Panc1 (cell line): ENCODE data around the gene GTF2E1. TPM values are rescaled to one million over a fixed set of nuclear protein-coding genes. Genes with fewer than 3 reads are reported as not detected.

Source experiments
- ATAC-seq: fragments of 200-7000 bp; cut with Tn5 transposase; 2 replicates; pipeline ENCODE4 v1.9.1; 2020; ENCODE audit warnings: mild to moderate bottlenecking, moderate library complexity
- BruUV-seq: library from RNA; stranded (reverse); fragments of 400-500 nt; replicated peaks from 2 replicates; lab custom pipeline; 2021; lab: Mats Ljungman, UMichigan
- CTCF ChIA-PET: fragments of 300-600 bp; sonication (Branson Sonifier 250); formaldehyde crosslinking; loops from one replicate; lab custom pipeline; 2022; ENCODE audit warnings: antibody characterized with exemption; lab: Charles Lee
- POLR2A ChIA-PET: fragments of 300-600 bp; sonication (Branson Sonifier 250); formaldehyde crosslinking; loops from one replicate; lab custom pipeline; 2022; ENCODE audit warnings: antibody characterized with exemption; lab: Charles Lee
- DNase-seq: peaks from one replicate; pipeline ENCODE4 v3.0.0-alpha.2; 2010; ENCODE audit warnings: low read depth, low spot score
- H3K27ac ChIP-seq: 2 replicates; pipeline ENCODE4 v1.5.1; 2011; ENCODE audit warnings: mild to moderate bottlenecking, low read length, inconsistent platforms
- H3K27me3 ChIP-seq: fragments of 200-500 bp; sonication (Bioruptor generic); 2 replicates; pipeline ENCODE4 v1.6.0; 2014; ENCODE audit warnings: low read length, inconsistent platforms; ENCODE audit not compliant: control insufficient read depth, insufficient read depth
- H3K36me3 ChIP-seq: fragments of 200-500 bp; sonication (Bioruptor generic); 2 replicates; pipeline ENCODE4 v1.5.1; 2014; ENCODE audit warnings: inconsistent platforms, mild to moderate bottlenecking, low read length, moderate library complexity; ENCODE audit not compliant: control insufficient read depth, insufficient read depth
- H3K4me1 ChIP-seq: 2 replicates; pipeline ENCODE4 v1.5.1; 2011; ENCODE audit warnings: inconsistent platforms, mild to moderate bottlenecking, low read length, moderate library complexity; ENCODE audit not compliant: control insufficient read depth, insufficient read depth
- H3K4me3 ChIP-seq, 2 experiments: 2 replicates each; pipeline ENCODE4 v1.5.1; 2011 to 2012; ENCODE audit warnings: low read depth in 2 of 2, low read length in 2 of 2, mild to moderate bottlenecking in 2 of 2, inconsistent platforms in 1 of 2, moderate library complexity in 1 of 2
- H3K9me3 ChIP-seq: fragments of 200-500 bp; sonication (Bioruptor generic); 2 replicates; pipeline ENCODE4 v1.5.1; 2014; ENCODE audit warnings: low read depth, mild to moderate bottlenecking, inconsistent platforms, low read length, moderate library complexity; ENCODE audit not compliant: control insufficient read depth, insufficient read depth
- CTCF ChIP-seq: fragments of 450-650 bp; IDR thresholded peaks from 2 replicates; pipeline ENCODE4 v1.5.1; 2017; ENCODE audit warnings: mild to moderate bottlenecking
- POLR2AphosphoS5 ChIP-seq: IDR thresholded peaks from 2 replicates; pipeline ENCODE4 v1.6.1; 2012; ENCODE audit warnings: mild to moderate bottlenecking, low read depth, low read length, moderate library complexity
- REST ChIP-seq, 2 experiments: IDR thresholded peaks; 2 replicates each; pipeline ENCODE4 v1.6.1; 2011 to 2012; ENCODE audit warnings: low read depth in 2 of 2, control low read depth in 1 of 2, low read length in 1 of 2, mild to moderate bottlenecking in 1 of 2, moderate library complexity in 1 of 2; ENCODE audit not compliant: insufficient read depth in 1 of 2
- SIN3A ChIP-seq: IDR thresholded peaks from 2 replicates; pipeline ENCODE4 v1.6.1; 2012; ENCODE audit warnings: low read depth, mild to moderate bottlenecking, low read length, moderate library complexity, borderline replicate concordance; ENCODE audit not compliant: insufficient read depth
- TCF7L2 ChIP-seq: IDR thresholded peaks from 2 replicates; pipeline ENCODE4 v1.6.1; 2011; ENCODE audit warnings: mild to moderate bottlenecking, low read depth, low read length, inconsistent platforms
- in situ Hi-C: cut with HindIII; loops from 2 replicates; pipeline ENCODE4 v1.10.0; 2016; ENCODE audit warnings: low sequenced_read_pairs, low pct_unique_long_range_greater_than_20kb
- intact Hi-C: fragments of 100-400 bp; cut with micrococcal nuclease; formaldehyde crosslinking; loops from one replicate; pipeline ENCODE4 v1.10.0; 2022; ENCODE audit not compliant: unreplicated experiment
- total RNA-seq: library from RNA; stranded (reverse); gene quantifications from one replicate; pipeline ENCODE4 v1.2.1, GENCODE V29; 2021; ENCODE audit not compliant: unreplicated experiment

The GTF2E1 gene
- total RNA-seq, 1 experiment from 2014 or later = 32.0 TPM

DNA sequence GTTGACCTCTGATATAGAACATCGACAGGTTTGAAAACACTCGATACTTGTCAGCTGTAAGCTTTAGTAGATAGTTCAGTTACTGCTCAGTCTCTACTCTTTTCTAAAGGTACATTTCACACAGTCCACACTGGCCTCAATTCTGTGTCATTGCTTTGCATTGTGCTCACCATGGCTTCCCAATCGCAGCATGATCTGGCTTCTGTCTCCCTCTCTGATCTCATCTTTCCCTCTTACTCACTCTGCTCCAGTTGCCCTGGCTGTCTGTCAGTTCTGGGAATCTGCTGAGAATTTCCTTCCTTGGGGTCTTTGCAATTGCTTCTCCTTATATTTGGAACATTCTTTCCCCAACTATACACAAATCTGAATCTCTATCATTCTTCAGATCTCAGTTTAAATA is 80.6 kb downstream of the GTF2E1 start:
- no peak overlapping the region for H3K4me3 ChIP-seq
- no peaks in the 10 kb centered on the region for H3K27me3 ChIP-seq
- no peak for ATAC-seq
- TF ChIP-seq CTCF (no peak), SIN3A (no peak), TCF7L2 (no peak), REST (IDR thresholded peaks at IDR 0.05; ENCODE audit: insufficient read depth in 1 of 2, low read depth in 2 of 2, low read length in 1 of 2) (no peak), POLR2AphosphoS5 (no peak)
- no peaks in the 10 kb centered on the region for H3K4me1 ChIP-seq
- POLR2A ChIA-PET = no interaction called here
- DNase-seq = no peak
- BruUV-seq = no TSS peak
- no peak overlapping the region for H3K27ac ChIP-seq
- no peaks in the 10 kb centered on the region for H3K9me3 ChIP-seq
- intact Hi-C loops (no loop called here), in situ Hi-C loops (no loop called here)
- CTCF ChIA-PET = no interaction called here
- no peaks in the 10 kb centered on the region for H3K36me3 ChIP-seq

GRCh38 chr3:120824613-120825012 is 82.1 kb downstream of the GTF2E1 start:
- POLR2A ChIA-PET = no interaction called here

More at GRCh38 chr3:120824613-120825012, 82.1 kb downstream of the GTF2E1 start:
- in situ Hi-C loops (no loop called here), intact Hi-C loops (no loop called here)
- ATAC-seq = no peak
- CTCF ChIA-PET = no interaction called here
- TF ChIP-seq TCF7L2 = no peak
- TF ChIP-seq POLR2AphosphoS5 = no peak
- no peak for TF ChIP-seq CTCF
- TF ChIP-seq REST (IDR thresholded peaks at IDR 0.05; ENCODE audit: insufficient read depth in 1 of 2, low read depth in 2 of 2, low read length in 1 of 2) = no peak
- TF ChIP-seq SIN3A = no peak
- Histone ChIP-seq H3K27ac (no peak overlapping the region), H3K27me3 (no peaks in the 10 kb centered on the region; the same call in 1 of the 2 replicates), H3K9me3 (no peaks in the 10 kb centered on the region), H3K4me1 (no peaks in the 10 kb centered on the region), H3K36me3 (no peaks in the 10 kb centered on the region), H3K4me3 (no peak overlapping the region)
- BruUV-seq = no TSS peak
- DNase-seq = no peak
